Effector memory CD8-positive, alpha-beta T cell (primary cell): Measurements from ENCODE around the gene POLR2H.
A peak's percentile ranks its signal among the peaks of the same experiment; 100 is the strongest.

ENCODE experiments used
- ATAC-seq: fragments of 150-1000 bp; cut with Tn5 transposase; replicated peaks from 2 replicates; pipeline ENCODE4 v1.10.0; 2021; ENCODE audit warnings: mild to moderate bottlenecking, moderate library complexity
- DNase-seq, 3 experiments: peaks; one replicate each; pipeline ENCODE4 v3.0.0; 2021
- H3K27ac Mint-ChIP-seq, 2 donors: one replicate each; pipeline ENCODE4 v1.8.0; 2022; ENCODE audit warnings: mild to moderate bottlenecking in 2 of 2, mixed read lengths in 2 of 2, moderate library complexity in 2 of 2
- H3K27me3 Mint-ChIP-seq, 2 donors: one replicate each; pipeline ENCODE4 v1.8.0; 2022; ENCODE audit warnings: mixed read lengths in 2 of 2
- H3K36me3 Mint-ChIP-seq: one replicate; pipeline ENCODE4 v1.8.0; 2022; ENCODE audit warnings: mild to moderate bottlenecking, moderate library complexity, mixed read lengths; ENCODE audit not compliant: insufficient read depth
- H3K4me1 Mint-ChIP-seq, 2 donors: one replicate each; pipeline ENCODE4 v1.8.0; 2022; ENCODE audit warnings: low read depth in 2 of 2, mixed read lengths in 2 of 2
- H3K4me3 Mint-ChIP-seq, 2 donors: one replicate each; pipeline ENCODE4 v1.8.0; 2022; ENCODE audit warnings: mild to moderate bottlenecking in 2 of 2, mixed read lengths in 2 of 2, moderate library complexity in 2 of 2
- H3K9me3 Mint-ChIP-seq, 2 donors: one replicate each; pipeline ENCODE4 v1.8.0; 2022; ENCODE audit warnings: mixed read lengths in 2 of 2

The POLR2H gene

GRCh38 chr3:184350618-184351017, 10.9 kb upstream of the POLR2H start:
- Mint-ChIP-seq H3K27ac (no peak overlapping the region), H3K27me3 (no peaks in the 10 kb centered on the region), H3K36me3 (peaks cover 2% of the 10 kb centered on the region), H3K4me1 (peaks cover 0 to 3% of the 10 kb centered on the region in 2 donors), H3K9me3 (no peaks in the 10 kb centered on the region), H3K4me3 (no peak overlapping the region)
- ATAC-seq (no peak), DNase-seq (no peak)

GRCh38 chr3:184351511-184352148, 9.9 kb upstream of the POLR2H start:
- DNase-seq: no peak
- peaks cover 0 to 3% of the 10 kb centered on the region in 2 donors for H3K4me1 Mint-ChIP-seq
- H3K27ac Mint-ChIP-seq: peak overlapping the region; percentile 64 to 73
- no peaks in the 10 kb centered on the region for H3K27me3 Mint-ChIP-seq
- no peak for ATAC-seq
- H3K9me3 Mint-ChIP-seq: no peaks in the 10 kb centered on the region
- H3K36me3 Mint-ChIP-seq: peaks cover 2% of the 10 kb centered on the region
- no peak overlapping the region for H3K4me3 Mint-ChIP-seq

- Mint-ChIP-seq H3K9me3 (no peaks in the 10 kb centered on the region), H3K4me3 (no peak overlapping the region), H3K36me3 (peaks cover 2% of the 10 kb centered on the region), H3K27ac (peak overlapping the region in 1 of 2 donors; percentile 73), H3K4me1 (peaks cover 0 to 3% of the 10 kb centered on the region in 2 donors), H3K27me3 (no peaks in the 10 kb centered on the region)
- DNase-seq (no peak), ATAC-seq (no peak)
Measured at GRCh38 chr3:184352149-184352785, 9.2 kb upstream of the POLR2H start.

- Mint-ChIP-seq H3K4me3 (no peak overlapping the region), H3K27me3 (no peaks in the 10 kb centered on the region), H3K36me3 (peaks cover 2% of the 10 kb centered on the region), H3K9me3 (no peaks in the 10 kb centered on the region), H3K27ac (no peak overlapping the region), H3K4me1 (peaks cover 0 to 3% of the 10 kb centered on the region in 2 donors)
- DNase-seq: no peak
- ATAC-seq: no peak
Measured at GRCh38 chr3:184352897-184353545, 8.5 kb upstream of the POLR2H start.

- peaks cover 2% of the 10 kb centered on the region for H3K36me3 Mint-ChIP-seq
- H3K27ac Mint-ChIP-seq: no peak overlapping the region
- DNase-seq: no peak
- H3K27me3 Mint-ChIP-seq: no peaks in the 10 kb centered on the region
- H3K4me3 Mint-ChIP-seq: peak overlapping the region; percentile 22 to 25
- no peak for ATAC-seq
- peaks cover 0 to 3% of the 10 kb centered on the region in 2 donors for H3K4me1 Mint-ChIP-seq
- no peaks in the 10 kb centered on the region for H3K9me3 Mint-ChIP-seq
Measured at GRCh38 chr3:184353546-184353941, 8.0 kb upstream of the POLR2H start.

GRCh38 chr3:184354121-184354728, 7.3 kb upstream of the POLR2H start:
- peaks cover 5% of the 10 kb centered on the region for H3K36me3 Mint-ChIP-seq
- H3K9me3 Mint-ChIP-seq: no peaks in the 10 kb centered on the region
- ATAC-seq: peak; percentile 78
- H3K4me3 Mint-ChIP-seq: peak overlapping the region; percentile 22 to 25
- no peak overlapping the region for H3K27ac Mint-ChIP-seq
- DNase-seq: peak; percentile 48 to 59 (median 51)
- H3K4me1 Mint-ChIP-seq: peaks cover 0 to 3% of the 10 kb centered on the region in 2 donors
- H3K27me3 Mint-ChIP-seq: no peaks in the 10 kb centered on the region

- H3K4me3 Mint-ChIP-seq: no peak overlapping the region
- no peak for DNase-seq
- no peaks in the 10 kb centered on the region for H3K27me3 Mint-ChIP-seq
- no peaks in the 10 kb centered on the region for H3K9me3 Mint-ChIP-seq
- ATAC-seq: no peak
- H3K4me1 Mint-ChIP-seq: peaks cover 0 to 3% of the 10 kb centered on the region in 2 donors
- H3K36me3 Mint-ChIP-seq: peaks cover 5% of the 10 kb centered on the region
- no peak overlapping the region for H3K27ac Mint-ChIP-seq
Measured at GRCh38 chr3:184354754-184355153, 6.8 kb upstream of the POLR2H start.

- Mint-ChIP-seq H3K4me1 (peaks cover 0 to 5% of the 10 kb centered on the region in 2 donors), H3K27me3 (no peaks in the 10 kb centered on the region), H3K36me3 (peaks cover 5% of the 10 kb centered on the region), H3K9me3 (no peaks in the 10 kb centered on the region), H3K4me3 (no peak overlapping the region), H3K27ac (no peak overlapping the region)
- no peak for DNase-seq
- ATAC-seq: no peak
Measured at GRCh38 chr3:184355261-184356040, 6.1 kb upstream of the POLR2H start.

- H3K4me3 Mint-ChIP-seq: no peak overlapping the region
- no peak overlapping the region for H3K27ac Mint-ChIP-seq
- H3K36me3 Mint-ChIP-seq: peaks cover 9% of the 10 kb centered on the region
- H3K9me3 Mint-ChIP-seq: no peaks in the 10 kb centered on the region
- H3K4me1 Mint-ChIP-seq: peaks cover 8 to 9% of the 10 kb centered on the region in 2 donors
- ATAC-seq: no peak
- H3K27me3 Mint-ChIP-seq: no peaks in the 10 kb centered on the region
- no peak for DNase-seq
Measured at GRCh38 chr3:184357248-184358123, 4.0 kb upstream of the POLR2H start.

GRCh38 chr3:184358124-184358767, 3.3 kb upstream of the POLR2H start:
- peaks cover 9 to 10% of the 10 kb centered on the region in 2 donors for H3K4me1 Mint-ChIP-seq
- DNase-seq (no peak), ATAC-seq (no peak)
- H3K4me3 Mint-ChIP-seq: no peak overlapping the region
- no peaks in the 10 kb centered on the region for H3K27me3 Mint-ChIP-seq
- no peaks in the 10 kb centered on the region for H3K9me3 Mint-ChIP-seq
- H3K27ac Mint-ChIP-seq: no peak overlapping the region
- peaks cover 14% of the 10 kb centered on the region for H3K36me3 Mint-ChIP-seq

- DNase-seq (no peak), ATAC-seq (no peak)
- H3K27ac Mint-ChIP-seq: no peak overlapping the region
- no peaks in the 10 kb centered on the region for H3K27me3 Mint-ChIP-seq
- H3K4me1 Mint-ChIP-seq: peaks cover 9 to 13% of the 10 kb centered on the region in 2 donors
- H3K4me3 Mint-ChIP-seq: peak overlapping the region in 1 of 2 donors; percentile 22
- H3K36me3 Mint-ChIP-seq: peaks cover 21% of the 10 kb centered on the region
- H3K9me3 Mint-ChIP-seq: no peaks in the 10 kb centered on the region
Measured at GRCh38 chr3:184358921-184359350, 2.6 kb upstream of the POLR2H start.

GRCh38 chr3:184359610-184360009, 1.9 kb upstream of the POLR2H start:
- Mint-ChIP-seq H3K36me3 (peaks cover 23% of the 10 kb centered on the region), H3K9me3 (no peaks in the 10 kb centered on the region), H3K4me1 (peaks cover 13 to 17% of the 10 kb centered on the region in 2 donors), H3K27ac (no peak overlapping the region), H3K4me3 (peak overlapping the region; percentile 71 to 79), H3K27me3 (no peaks in the 10 kb centered on the region)
- ATAC-seq (no peak), DNase-seq (no peak)
